Skeletal muscle satellite cell (primary cell): ENCODE data around the gene CELF4. TPM values are rescaled to one million over a fixed set of nuclear protein-coding genes. Genes with fewer than 3 reads are reported as not detected.
A peak's percentile ranks its signal among the peaks of the same experiment; 100 is the strongest.

ENCODE experiments used
- H3K27me3 ChIP-seq: 2 replicates; pipeline ENCODE4 v1.7.0; 2013; ENCODE audit warnings: low read length; ENCODE audit not compliant: control insufficient read depth, insufficient read depth
- H3K36me3 ChIP-seq: 2 replicates; pipeline ENCODE4 v1.7.0; 2013; ENCODE audit warnings: mild to moderate bottlenecking, control low read depth, low read length; ENCODE audit not compliant: insufficient read depth
- H3K4me1 ChIP-seq: 2 replicates; pipeline ENCODE4 v1.7.0; 2013; ENCODE audit warnings: low read length; ENCODE audit not compliant: control insufficient read depth, insufficient read depth
- H3K4me2 ChIP-seq: 2 replicates; pipeline ENCODE4 v1.7.0; 2013; ENCODE audit warnings: mild to moderate bottlenecking, low read length
- H3K4me3 ChIP-seq: 2 replicates; pipeline ENCODE4 v1.7.0; 2013; ENCODE audit warnings: low read length
- H3K9ac ChIP-seq: 2 replicates; pipeline ENCODE4 v1.7.0; 2013; ENCODE audit warnings: mild to moderate bottlenecking, low read depth, low read length, moderate library complexity
- H3K9me3 ChIP-seq: replicated peaks from 2 replicates; pipeline ENCODE4 v1.7.0; 2013; ENCODE audit warnings: mild to moderate bottlenecking, control low read depth, low read length
- total RNA-seq: library from RNA; depleted of rRNA; stranded (reverse); fragments of >200 nt; gene quantifications from 2 replicates; pipeline ENCODE4 v1.2.3, GENCODE V29; 2012; rRNA removed

The CELF4 gene
- total RNA-seq = not detected in 2 replicates

DNA sequence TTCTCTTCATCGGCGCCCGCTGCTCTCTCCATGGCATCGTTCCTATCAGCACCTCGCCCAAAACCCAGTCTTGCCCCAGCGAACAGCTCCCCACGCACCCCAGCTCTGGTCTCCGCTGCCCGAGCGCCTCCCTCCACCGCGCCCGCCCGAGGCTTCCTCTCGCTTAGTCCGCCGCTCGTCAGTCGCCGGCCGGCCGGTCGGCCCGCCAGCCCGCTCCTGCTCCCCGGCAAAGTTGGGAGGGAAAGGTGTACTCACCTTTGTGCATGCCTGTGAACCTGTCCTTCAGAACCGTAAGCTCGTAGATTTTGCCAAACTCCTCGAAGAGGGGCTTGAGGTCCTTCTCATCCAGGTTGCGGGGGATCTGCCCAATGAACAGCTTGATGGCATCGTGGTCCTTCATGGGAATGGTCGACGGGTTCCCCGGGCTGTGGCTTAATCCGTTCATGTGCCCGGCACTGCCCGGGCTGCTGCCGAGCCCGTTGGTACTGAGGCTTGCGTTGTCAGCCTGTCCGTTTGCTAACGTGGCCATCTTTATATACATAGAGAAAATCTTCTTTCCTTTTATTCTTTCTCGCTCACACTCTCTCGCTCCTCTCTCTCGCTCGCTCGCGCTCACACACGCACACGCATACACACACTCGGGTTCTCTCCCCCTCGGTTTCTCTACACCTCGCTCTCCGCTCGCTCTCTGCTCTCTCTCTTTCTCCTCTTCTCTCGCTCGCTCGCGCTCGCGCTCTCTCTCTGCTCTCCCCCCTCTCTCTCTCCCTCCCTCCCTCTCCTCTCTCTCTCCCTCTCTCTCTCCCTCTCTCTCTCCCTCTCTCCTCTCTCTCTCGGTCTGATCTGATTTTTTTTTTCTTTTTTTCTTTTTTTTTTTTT is at the start of gene CELF4:
CELF4 (minus strand) TSS at position 698 of the 876 bp plus-strand sequence.
- Histone ChIP-seq H3K4me3 (peak within 1 kb of the TSS; percentile 64), H3K36me3 (no peaks in the 10 kb centered on the region), H3K9me3 (no peaks in the 10 kb centered on the region), H3K9ac (no peak within 1 kb of the TSS), H3K4me1 (peaks cover 9% of the 10 kb centered on the region), H3K27me3 (peaks cover 61% of the 10 kb centered on the region), H3K4me2 (peak within 1 kb of the TSS; percentile 77)

DNA sequence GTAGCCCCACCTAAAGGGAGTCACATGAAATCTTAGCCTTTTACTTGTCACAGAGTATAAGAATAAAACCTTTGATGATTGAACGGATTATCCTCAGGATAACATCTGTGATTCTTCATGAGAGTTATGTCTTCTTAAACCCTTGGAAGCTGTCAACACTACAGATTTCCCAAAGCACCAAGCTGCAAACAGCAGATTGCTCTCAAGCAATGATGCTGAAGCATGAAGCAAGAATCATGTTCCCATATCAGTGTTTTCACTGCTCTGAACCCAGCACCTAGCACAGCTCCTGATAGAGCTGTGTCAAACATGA is 47.6 kb upstream of the CELF4 start:
- H3K4me2 ChIP-seq = no peak overlapping the region
- H3K36me3 ChIP-seq = no peaks in the 10 kb centered on the region
- no peaks in the 10 kb centered on the region for H3K4me1 ChIP-seq
- no peak overlapping the region for H3K4me3 ChIP-seq
- peaks cover 4% of the 10 kb centered on the region for H3K9me3 ChIP-seq
- no peaks in the 10 kb centered on the region for H3K27me3 ChIP-seq
- no peak overlapping the region for H3K9ac ChIP-seq

DNA sequence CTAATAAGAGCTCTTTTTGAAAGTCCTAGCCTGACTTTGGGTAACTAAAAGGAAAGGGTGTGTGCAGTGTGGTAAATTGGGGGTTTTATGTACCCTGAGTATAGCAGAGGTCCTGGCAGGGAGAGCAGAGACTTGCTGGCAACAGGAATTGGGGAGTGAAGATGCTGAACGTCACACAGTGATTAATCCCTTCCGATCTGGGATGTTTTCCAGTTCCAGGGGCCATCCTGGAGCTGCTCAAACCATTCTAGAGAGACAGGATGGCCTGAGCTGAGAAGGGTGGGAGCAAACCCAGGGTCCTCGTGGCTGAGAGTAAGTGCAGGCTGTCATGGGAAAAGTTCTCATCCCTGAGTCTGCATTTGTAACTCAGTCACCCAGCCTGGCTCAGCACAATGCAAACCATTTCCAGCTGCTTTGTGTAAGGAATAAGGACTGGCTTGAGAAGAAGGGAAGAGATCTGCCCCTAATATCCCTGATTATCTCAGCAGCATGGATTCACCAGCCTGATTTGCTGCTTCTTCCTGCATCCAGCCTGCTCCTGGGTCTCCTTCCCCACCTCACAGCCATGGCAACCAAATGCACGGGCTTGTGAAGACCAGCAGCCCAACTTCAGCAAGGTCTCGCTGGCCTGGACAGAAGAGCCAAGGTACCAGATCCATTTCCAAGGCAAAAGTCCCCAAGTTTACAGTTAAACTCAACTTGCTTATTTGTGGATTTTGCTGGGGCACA is 47.1 kb upstream of the CELF4 start:
- H3K4me1 ChIP-seq = no peaks in the 10 kb centered on the region
- H3K36me3 ChIP-seq = no peaks in the 10 kb centered on the region

DNA sequence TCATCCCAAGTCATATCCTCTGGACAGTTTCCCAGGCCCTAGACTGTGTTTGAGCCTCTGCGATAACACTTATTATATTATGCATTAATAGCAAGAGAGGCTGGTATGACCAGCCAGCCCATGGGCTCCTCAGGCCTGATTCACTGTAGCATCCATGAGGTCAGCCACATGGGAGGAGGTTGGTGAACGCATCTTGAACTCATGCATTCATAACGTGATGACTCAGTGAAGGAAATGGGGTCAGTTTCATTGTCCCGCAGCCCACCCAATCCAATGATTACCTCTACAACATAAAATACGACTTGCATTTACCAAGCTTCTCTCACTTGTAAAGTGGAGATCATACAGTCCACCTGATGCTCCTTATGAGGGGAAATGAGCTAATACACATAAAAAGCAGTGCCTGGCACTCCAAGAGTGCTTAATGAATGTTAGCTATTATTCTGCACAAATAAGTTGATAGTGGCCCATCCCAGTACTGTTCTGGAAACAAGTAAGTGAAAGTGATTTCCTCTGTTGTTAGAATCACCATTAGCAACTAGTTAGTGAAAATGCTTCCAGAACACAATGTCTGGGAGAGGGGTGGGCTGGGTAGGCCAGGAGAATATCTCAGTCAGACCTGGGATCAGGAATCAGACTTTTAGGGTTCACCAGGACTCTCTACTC is 46.1 kb upstream of the CELF4 start:
- peaks cover 10% of the 10 kb centered on the region for H3K9me3 ChIP-seq
- no peaks in the 10 kb centered on the region for H3K4me1 ChIP-seq
- no peak overlapping the region for H3K4me2 ChIP-seq
- H3K36me3 ChIP-seq = no peaks in the 10 kb centered on the region
- H3K4me3 ChIP-seq = no peak overlapping the region
- H3K9ac ChIP-seq = no peak overlapping the region
- H3K27me3 ChIP-seq = no peaks in the 10 kb centered on the region

More for the DNA sequence above, 47.1 kb upstream of the CELF4 start:
- Histone ChIP-seq H3K4me2 (no peak overlapping the region), H3K9ac (no peak overlapping the region), H3K4me3 (no peak overlapping the region), H3K27me3 (no peaks in the 10 kb centered on the region), H3K9me3 (peaks cover 6% of the 10 kb centered on the region)

DNA sequence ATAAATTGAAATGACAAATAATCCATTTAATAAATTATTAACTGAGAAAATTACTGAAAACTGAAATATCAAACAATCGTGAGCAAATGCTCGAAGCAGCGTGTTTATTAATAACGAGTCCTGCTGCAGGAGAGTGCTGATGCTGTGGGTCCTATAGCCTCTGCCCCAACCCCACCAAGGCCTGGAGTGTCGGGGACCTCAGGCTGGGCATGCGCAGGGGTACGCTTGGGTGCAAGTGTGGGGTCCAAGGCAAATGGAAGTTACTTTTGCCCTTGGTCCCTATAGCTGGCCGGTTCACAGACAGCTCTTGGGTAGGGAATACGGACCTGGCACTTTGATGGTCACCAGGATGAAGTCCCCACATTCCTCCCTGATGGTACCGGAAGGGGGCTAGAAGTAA is 43.3 kb upstream of the CELF4 start:
- Histone ChIP-seq H3K9ac (no peak overlapping the region), H3K4me2 (no peak overlapping the region)

DNA sequence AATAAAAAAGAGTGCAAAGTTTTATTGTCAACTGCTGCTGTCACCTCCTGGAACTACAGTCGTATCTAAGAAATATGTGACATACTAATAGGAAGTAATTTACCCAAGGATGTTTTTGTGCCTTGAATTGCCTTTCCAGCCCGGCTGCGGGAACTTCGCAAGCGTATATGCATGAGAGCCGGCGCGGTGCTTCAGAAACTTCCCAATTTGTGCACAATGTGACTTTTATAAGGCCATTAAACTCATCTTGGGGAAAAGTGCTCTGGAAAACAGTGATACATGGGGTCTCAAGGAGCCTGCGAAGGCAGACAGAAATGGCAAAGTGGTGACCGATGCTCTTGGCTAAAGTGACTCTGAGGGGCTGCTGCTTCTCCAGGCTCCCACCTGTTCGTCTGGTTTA is 41.7 kb upstream of the CELF4 start:
- Histone ChIP-seq H3K9ac (no peak overlapping the region), H3K27me3 (no peaks in the 10 kb centered on the region), H3K4me1 (no peaks in the 10 kb centered on the region), H3K4me3 (no peak overlapping the region), H3K4me2 (no peak overlapping the region), H3K9me3 (peaks cover 6% of the 10 kb centered on the region), H3K36me3 (no peaks in the 10 kb centered on the region)

More for the DNA sequence above, 43.3 kb upstream of the CELF4 start:
- H3K4me1 ChIP-seq = no peaks in the 10 kb centered on the region
- H3K4me3 ChIP-seq = no peak overlapping the region
- H3K36me3 ChIP-seq = no peaks in the 10 kb centered on the region
- no peaks in the 10 kb centered on the region for H3K27me3 ChIP-seq
- H3K9me3 ChIP-seq = peaks cover 6% of the 10 kb centered on the region

DNA sequence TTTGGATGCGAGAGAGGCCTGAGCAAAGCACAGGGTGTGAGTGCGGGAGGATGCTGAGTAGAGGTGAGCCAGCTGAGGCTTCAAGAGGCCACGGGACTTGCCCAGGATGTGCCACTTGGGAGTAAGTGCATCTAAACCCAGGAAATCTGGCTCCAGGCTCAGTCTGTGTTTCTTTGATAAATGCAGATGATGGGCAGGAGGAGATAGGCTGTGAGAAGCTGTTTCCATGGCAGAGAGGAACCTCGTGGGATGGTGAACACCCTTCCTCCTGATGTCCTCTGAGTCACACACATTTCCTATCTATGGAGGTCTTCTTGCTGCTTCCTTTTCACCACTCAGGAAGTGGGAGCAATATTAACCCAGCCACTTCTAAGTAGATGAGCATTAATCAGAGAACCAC is 38.4 kb upstream of the CELF4 start:
- Histone ChIP-seq H3K27me3 (no peaks in the 10 kb centered on the region), H3K9ac (no peak overlapping the region), H3K4me2 (no peak overlapping the region), H3K4me1 (no peaks in the 10 kb centered on the region), H3K36me3 (no peaks in the 10 kb centered on the region), H3K9me3 (peaks cover 9% of the 10 kb centered on the region), H3K4me3 (no peak overlapping the region)

DNA sequence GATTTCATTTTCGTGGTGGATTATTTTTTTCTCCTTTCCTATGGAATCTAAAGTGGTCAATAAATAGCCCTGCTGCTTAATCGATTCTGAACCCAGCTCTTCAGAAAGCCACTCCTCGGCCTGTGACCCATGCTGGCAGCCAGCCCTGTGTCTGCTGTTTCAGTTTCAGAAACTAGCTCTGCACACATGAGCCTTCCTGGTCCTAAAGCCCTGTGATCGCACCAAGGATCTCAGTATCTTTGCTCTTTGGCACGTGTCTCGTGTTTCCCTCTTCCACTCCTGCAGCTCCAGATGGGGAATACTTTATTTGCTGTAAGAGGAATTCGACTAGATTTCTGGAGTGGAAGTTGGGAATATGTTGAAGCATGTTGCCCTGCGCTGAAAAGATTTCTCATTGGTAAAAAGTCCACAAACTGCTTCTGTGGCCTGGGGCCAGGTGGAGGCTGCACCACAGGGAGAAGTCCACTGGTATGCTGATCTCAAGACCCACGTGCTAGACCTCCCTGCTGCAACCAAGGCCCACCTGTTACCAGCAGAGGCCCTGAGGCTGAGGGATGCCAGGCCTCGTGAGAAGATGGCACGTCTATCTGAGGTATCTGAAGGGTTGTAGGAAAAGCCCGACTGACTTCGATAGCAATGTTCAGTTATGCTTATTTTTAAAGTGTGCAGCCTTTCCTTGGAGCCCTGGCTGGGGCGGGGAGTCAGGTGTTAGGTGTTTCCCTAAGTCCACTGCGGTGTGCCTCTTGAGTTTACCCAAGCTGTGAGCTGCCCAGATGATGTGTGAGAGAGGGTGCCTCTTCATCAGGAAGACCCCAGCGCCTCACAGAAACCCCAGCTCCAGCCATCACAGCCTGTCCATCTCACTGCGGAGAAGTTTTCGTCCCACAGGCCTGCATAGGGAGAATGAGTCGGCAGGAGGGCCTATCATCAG is 33.6 kb upstream of the CELF4 start:
- H3K36me3 ChIP-seq = no peaks in the 10 kb centered on the region
- H3K27me3 ChIP-seq = no peaks in the 10 kb centered on the region
- H3K9ac ChIP-seq = no peak overlapping the region
- no peak overlapping the region for H3K4me2 ChIP-seq
- H3K9me3 ChIP-seq = peaks cover 3% of the 10 kb centered on the region
- no peak overlapping the region for H3K4me3 ChIP-seq
- H3K4me1 ChIP-seq = no peaks in the 10 kb centered on the region

DNA sequence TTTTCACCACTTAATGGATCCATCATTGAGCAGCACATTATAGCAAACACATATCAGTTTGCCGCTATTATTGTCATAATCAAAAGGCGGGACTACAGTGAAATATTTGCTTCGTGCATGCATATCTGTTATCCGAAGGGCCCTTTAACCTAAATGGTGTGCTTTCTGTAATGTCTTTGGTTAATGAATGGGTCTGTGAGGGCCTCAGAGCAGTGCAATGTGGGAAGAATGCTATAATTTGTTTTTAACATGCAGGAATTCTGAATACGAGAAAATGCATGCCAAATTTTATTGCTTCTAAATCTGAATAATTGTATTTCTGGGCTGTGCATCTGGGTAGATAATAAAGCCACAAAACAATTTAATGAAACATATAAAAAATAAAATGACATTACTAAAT is 32.8 kb upstream of the CELF4 start:
- Histone ChIP-seq H3K27me3 (no peaks in the 10 kb centered on the region), H3K9ac (no peak overlapping the region), H3K4me3 (no peak overlapping the region), H3K4me2 (no peak overlapping the region), H3K36me3 (no peaks in the 10 kb centered on the region), H3K9me3 (peaks cover 3% of the 10 kb centered on the region), H3K4me1 (no peaks in the 10 kb centered on the region)

DNA sequence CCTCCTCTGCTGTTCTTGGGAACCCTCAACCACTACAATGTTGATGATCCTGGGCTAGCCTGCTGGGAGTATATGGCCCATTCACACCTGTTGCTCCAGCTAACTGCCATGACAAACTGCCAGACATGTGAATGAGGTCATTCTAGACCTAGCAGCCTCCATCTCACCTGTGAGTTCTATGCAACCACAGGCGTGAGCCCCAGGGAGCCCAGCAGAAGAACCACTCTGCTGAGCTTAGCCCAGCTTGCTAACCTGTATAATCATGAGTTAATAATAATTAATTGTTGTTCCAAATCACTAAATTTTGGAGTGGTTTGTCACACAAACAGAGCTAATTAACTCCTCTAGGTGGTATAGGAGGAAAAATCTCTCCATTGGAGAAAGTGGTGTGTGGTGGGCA is 24.7 kb upstream of the CELF4 start:
- H3K9ac ChIP-seq = no peak overlapping the region
- no peaks in the 10 kb centered on the region for H3K4me1 ChIP-seq
- no peak overlapping the region for H3K4me2 ChIP-seq
- H3K4me3 ChIP-seq = no peak overlapping the region
- H3K9me3 ChIP-seq = no peaks in the 10 kb centered on the region
- no peaks in the 10 kb centered on the region for H3K36me3 ChIP-seq
- no peaks in the 10 kb centered on the region for H3K27me3 ChIP-seq

DNA sequence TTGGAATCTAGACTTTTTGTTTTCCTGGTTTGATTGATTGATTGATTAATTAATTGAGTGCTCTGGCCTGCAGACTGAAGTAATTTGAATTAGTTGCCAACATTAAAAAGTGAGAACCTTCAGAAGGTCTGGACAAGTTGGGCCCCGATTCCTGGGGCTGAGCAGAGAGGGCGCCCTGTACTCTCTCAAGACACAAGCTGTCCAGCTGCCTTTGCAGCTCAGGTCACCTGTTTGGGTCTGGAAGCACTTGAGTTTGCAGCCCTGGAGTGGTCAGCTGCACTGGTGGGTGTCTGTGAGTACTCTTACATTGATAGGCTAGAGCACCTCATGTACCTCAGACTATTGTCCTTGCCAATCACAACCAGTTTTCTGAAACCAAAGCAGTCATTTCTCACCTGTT is 22.7 kb upstream of the CELF4 start:
- H3K36me3 ChIP-seq = no peaks in the 10 kb centered on the region
- no peak overlapping the region for H3K9ac ChIP-seq
- no peak overlapping the region for H3K4me3 ChIP-seq
- no peaks in the 10 kb centered on the region for H3K9me3 ChIP-seq
- H3K27me3 ChIP-seq = no peaks in the 10 kb centered on the region
- no peaks in the 10 kb centered on the region for H3K4me1 ChIP-seq
- no peak overlapping the region for H3K4me2 ChIP-seq
